IPS-NIHi7 (cell line): ENCODE measurements around the gene TMED10.
"Not testable (repeated sequence)": the region's sequence is repeated elsewhere in the genome, so short reads cannot be mapped to it uniquely, and the experiment has no call there.

Source experiments
- DNase-seq: peaks from one replicate; pipeline ENCODE4 v3.0.0; 2012; ENCODE audit warnings: mixed read lengths; ENCODE audit errors: extremely low spot score

TMED10 gene

GRCh38 chr14:75191100-75191499 is 14.7 kb upstream of the TMED10 start:
- DNase-seq: no peak

- DNase-seq: no peak
Observed at GRCh38 chr14:75190023-75190422, 13.6 kb upstream of the TMED10 start.

GRCh38 chr14:75188520-75189268 is 12.3 kb upstream of the TMED10 start:
- no peak for DNase-seq

- DNase-seq: no peak
Observed at GRCh38 chr14:75188086-75188485, 11.7 kb upstream of the TMED10 start.

- DNase-seq: no peak
Observed at GRCh38 chr14:75186953-75187352, 10.5 kb upstream of the TMED10 start.

- DNase-seq: no peak
Observed at GRCh38 chr14:75185251-75186040, 9.0 kb upstream of the TMED10 start.

GRCh38 chr14:75184492-75184891 is 8.1 kb upstream of the TMED10 start:
- DNase-seq: no peak

GRCh38 chr14:75184039-75184438 is 7.6 kb upstream of the TMED10 start:
- no peak for DNase-seq

- DNase-seq: no peak
Observed at GRCh38 chr14:75183225-75183624, 6.8 kb upstream of the TMED10 start.

GRCh38 chr14:75182821-75183220 is 6.4 kb upstream of the TMED10 start:
- no peak for DNase-seq

- not testable (repeated sequence) for DNase-seq
Observed at GRCh38 chr14:75182163-75182562, 5.8 kb upstream of the TMED10 start.

GRCh38 chr14:75181293-75182062 is 5.1 kb upstream of the TMED10 start:
- DNase-seq: no peak

- no peak for DNase-seq
Observed at GRCh38 chr14:75175677-75176141, 703 bp downstream of the TMED10 start.

GRCh38 chr14:75174066-75174465 is 2.3 kb downstream of the TMED10 start:
- DNase-seq: no peak

- DNase-seq: no peak
Observed at GRCh38 chr14:75170772-75171171, 5.6 kb downstream of the TMED10 start.

GRCh38 chr14:75168586-75169335 is 7.7 kb downstream of the TMED10 start:
- DNase-seq: no peak

- DNase-seq: no peak
Observed at GRCh38 chr14:75167325-75167724, 9.1 kb downstream of the TMED10 start.

GRCh38 chr14:75165586-75166391 is 10.6 kb downstream of the TMED10 start:
- no peak for DNase-seq

GRCh38 chr14:75164809-75165208 is 11.6 kb downstream of the TMED10 start:
- DNase-seq: no peak

- no peak for DNase-seq
Observed at GRCh38 chr14:75163677-75164076, 12.7 kb downstream of the TMED10 start.

GRCh38 chr14:75162631-75163030 is 13.8 kb downstream of the TMED10 start:
- DNase-seq: no peak
